HEK293 (cell line): ENCODE data around the gene TYROBP.

Experiments
- CTCF ChIA-PET: fragments of 350-600 bp; formaldehyde crosslinking; extraction: SDS; loops from one replicate; lab custom pipeline; 2021; ENCODE audit warnings: antibody characterized with exemption; lab: Yijun Ruan, JAX
- POLR2A ChIA-PET: fragments of 300-600 bp; formaldehyde crosslinking; extraction: SDS; loops from one replicate; lab custom pipeline; 2020; ENCODE audit warnings: antibody characterized with exemption, inconsistent platforms; lab: Yijun Ruan, JAX
- H3K27ac ChIP-seq: fragments of 200-500 bp; sonication (Bioruptor generic); 2 replicates; pipeline ENCODE4 v1.5.1; 2014; ENCODE audit warnings: low read depth, low read length, control low read depth, inconsistent platforms; ENCODE audit errors: extremely low read depth
- H3K36me3 ChIP-seq, 2 experiments: fragments of 200-500 bp in 1 of 2; sonication (Bioruptor generic) in 1 of 2; 1 replicate in 1 of 2; 2 replicates in 1 of 2; pipeline ENCODE4 v1.5.1; 2014 to 2017; ENCODE audit warnings: inconsistent platforms in 2 of 2, low read length in 2 of 2; ENCODE audit not compliant: control insufficient read depth in 2 of 2, insufficient read depth in 1 of 2
- H3K4me1 ChIP-seq: fragments of 200-500 bp; sonication (Bioruptor generic); 2 replicates; pipeline ENCODE4 v1.5.1; 2014; ENCODE audit warnings: mild to moderate bottlenecking, low read length, inconsistent platforms; ENCODE audit not compliant: control insufficient read depth, insufficient read depth
- H3K4me3 ChIP-seq: 2 replicates; pipeline ENCODE4 v1.5.1; 2011; ENCODE audit warnings: low read depth, mild to moderate bottlenecking, control low read depth, low read length, moderate library complexity
- H3K9me3 ChIP-seq: fragments of 200-500 bp; sonication (Bioruptor generic); 2 replicates; pipeline ENCODE4 v1.5.1; 2014; ENCODE audit warnings: low read depth, low read length, inconsistent platforms; ENCODE audit not compliant: control insufficient read depth, insufficient read depth
- HOXD13 ChIP-seq: sonication (generic); formaldehyde crosslinking; IDR thresholded peaks from 2 replicates; pipeline ENCODE4 v1.8.0; 2022; ENCODE audit warnings: missing genetic modification reagents, borderline replicate concordance
- KLF17 ChIP-seq: fragments of 450-650 bp; formaldehyde crosslinking; IDR thresholded peaks from 2 replicates; pipeline ENCODE4 v1.5.1; 2016; ENCODE audit warnings: missing biosample characterization, missing genetic modification characterization
- PATZ1 ChIP-seq: fragments of 450-650 bp; formaldehyde crosslinking; IDR thresholded peaks from 2 replicates; pipeline ENCODE4 v1.5.1; 2016; ENCODE audit warnings: missing biosample characterization, missing genetic modification characterization
- RBAK ChIP-seq: fragments of 450-650 bp; formaldehyde crosslinking; IDR thresholded peaks from 2 replicates; pipeline ENCODE4 v1.5.1; 2016; ENCODE audit warnings: missing biosample characterization, missing genetic modification characterization
- ZBTB1 ChIP-seq: fragments of 450-650 bp; formaldehyde crosslinking; IDR thresholded peaks from 2 replicates; pipeline ENCODE4 v1.5.1; 2016; ENCODE audit warnings: missing biosample characterization, missing genetic modification characterization
- ZBTB20 ChIP-seq: fragments of 450-650 bp; formaldehyde crosslinking; IDR thresholded peaks from 2 replicates; pipeline ENCODE4 v1.5.1; 2016; ENCODE audit warnings: missing biosample characterization, missing genetic modification characterization
- ZBTB7A ChIP-seq: fragments of 450-650 bp; formaldehyde crosslinking; IDR thresholded peaks from 2 replicates; pipeline ENCODE4 v1.5.1; 2016; ENCODE audit warnings: low read depth, missing biosample characterization, missing genetic modification characterization
- ZBTB8A ChIP-seq: fragments of 450-650 bp; formaldehyde crosslinking; IDR thresholded peaks from 2 replicates; pipeline ENCODE4 v1.5.1; 2016; ENCODE audit warnings: missing biosample characterization, missing genetic modification characterization
- ZNF121 ChIP-seq: fragments of 450-650 bp; formaldehyde crosslinking; IDR thresholded peaks from 2 replicates; pipeline ENCODE4 v1.5.1; 2016; ENCODE audit warnings: missing biosample characterization, missing genetic modification characterization
- ZNF140 ChIP-seq: fragments of 450-650 bp; formaldehyde crosslinking; IDR thresholded peaks from 2 replicates; pipeline ENCODE4 v1.5.1; 2016; ENCODE audit warnings: missing biosample characterization, missing genetic modification characterization
- ZNF16 ChIP-seq: fragments of 450-650 bp; formaldehyde crosslinking; IDR thresholded peaks from 2 replicates; pipeline ENCODE4 v1.5.1; 2016; ENCODE audit warnings: low read depth, missing biosample characterization, missing genetic modification characterization
- ZNF324 ChIP-seq: fragments of 450-650 bp; formaldehyde crosslinking; IDR thresholded peaks from 2 replicates; pipeline ENCODE4 v1.5.1; 2016; ENCODE audit warnings: missing biosample characterization, missing genetic modification characterization
- ZNF473 ChIP-seq: fragments of 450-650 bp; formaldehyde crosslinking; IDR thresholded peaks from 2 replicates; pipeline ENCODE4 v1.5.1; 2017; ENCODE audit warnings: missing biosample characterization, missing genetic modification characterization
- ZNF629 ChIP-seq: fragments of 450-650 bp; formaldehyde crosslinking; IDR thresholded peaks from 2 replicates; pipeline ENCODE4 v1.5.1; 2017; ENCODE audit warnings: missing biosample characterization, missing genetic modification characterization
- ZNF692 ChIP-seq: fragments of 450-650 bp; formaldehyde crosslinking; IDR thresholded peaks from 2 replicates; pipeline ENCODE4 v1.5.1; 2016; ENCODE audit warnings: missing biosample characterization, missing genetic modification characterization
- ZSCAN23 ChIP-seq: fragments of 450-650 bp; formaldehyde crosslinking; IDR thresholded peaks from 2 replicates; pipeline ENCODE4 v1.5.1; 2016; ENCODE audit warnings: missing biosample characterization, missing genetic modification characterization
- ZSCAN30 ChIP-seq: fragments of 450-650 bp; IDR thresholded peaks from 2 replicates; pipeline ENCODE4 v1.5.1; 2018; ENCODE audit warnings: missing biosample characterization, mild to moderate bottlenecking, missing genetic modification characterization, moderate library complexity
- ZXDB ChIP-seq: fragments of 450-650 bp; formaldehyde crosslinking; IDR thresholded peaks from 2 replicates; pipeline ENCODE4 v1.5.1; 2016; ENCODE audit warnings: missing biosample characterization, missing genetic modification characterization

The TYROBP gene

GRCh38 chr19:35935911-35936737, 28.0 kb upstream of the TYROBP start, which contains the start of gene LRFN3 (continued):
- TF ChIP-seq KLF17 (tag by site-specific recombination) = peak; percentile 62; the same call in 1 of the 2 replicates
- no peak for TF ChIP-seq HOXD13 (CRISPR knock-in tag)
- TF ChIP-seq ZBTB20 = 0 out of 2 replicates have a peak, but pooled peaks have one; percentile 41
- TF ChIP-seq ZNF324 (tag by site-specific recombination) = peak; percentile 79; the same call in 1 of the 2 replicates
- peak; percentile 79; the same call in 1 of the 2 replicates for TF ChIP-seq ZBTB7A (tag by site-specific recombination)
- 0 out of 2 replicates have a peak, but pooled peaks have one; percentile 7 for TF ChIP-seq ZNF16 (tag by site-specific recombination)
- peak; percentile 37; the same call in 1 of the 2 replicates for TF ChIP-seq ZBTB8A (tag by site-specific recombination)
- TF ChIP-seq ZXDB (tag by site-specific recombination) = peak; percentile 83; the same call in 1 of the 2 replicates
- peak; percentile 99 for TF ChIP-seq ZNF692 (tag by site-specific recombination)
- TF ChIP-seq PATZ1 (tag by site-specific recombination) = peak; percentile 88
- TF ChIP-seq RBAK (tag by site-specific recombination) = peak; percentile 47; the same call in 1 of the 2 replicates
- no peak for TF ChIP-seq ZSCAN30 (tag by site-specific recombination)
- no peak for TF ChIP-seq ZNF473 (tag by site-specific recombination)
- peak; percentile 35 for TF ChIP-seq ZNF629 (tag by site-specific recombination)

GRCh38 chr19:35932291-35932936, 24.3 kb upstream of the TYROBP start:
- H3K9me3 ChIP-seq = no peaks in the 10 kb centered on the region; the same call in 1 of the 2 replicates
- ChIA-PET POLR2A (interaction anchor here (2.0 kb wide), 1 partner anchor 192 kb away, joined by 21 read pairs; no protein-coding TSS in a partner anchor), CTCF (interaction anchor here (0.6 to 8.0 kb wide), 29 partner anchors 9 to 1180 kb away, joined by 3 to 185 read pairs (median 4); partner anchors contain the start of genes APLP1, CAPNS1, LIN37 and ZNF146)
- H3K4me1 ChIP-seq = peaks cover 20% of the 10 kb centered on the region
- no peaks in the 10 kb centered on the region; a peak in 1 of 3 replicates for H3K36me3 ChIP-seq
- no peak overlapping the region for H3K4me3 ChIP-seq
- no peak overlapping the region for H3K27ac ChIP-seq
- TF ChIP-seq ZNF140 (no peak), ZNF121 (tag by site-specific recombination) (0 out of 2 replicates have a peak, but pooled peaks have one; percentile 28), ZBTB1 (tag by site-specific recombination) (no peak), ZSCAN23 (tag by site-specific recombination) (peak; percentile 86; the same call in 1 of the 2 replicates)
